Cardiac fibroblast (primary cell): ENCODE results near the gene MAPKAPK3.
A peak's percentile ranks its signal among the peaks of the same experiment; 100 is the strongest.

Experiments used
- DNase-seq, 2 donors: peaks; one replicate each; pipeline versions ENCODE4 v3.0.0 to v3.0.0-alpha.2; 2010; ENCODE audit warnings: low read depth in 2 of 2
- H3K4me3 ChIP-seq, 2 donors: replicated peaks in 1 of 2; 1 replicate in 1 of 2; 2 replicates in 1 of 2; pipeline ENCODE4 v1.5.1; 2011; ENCODE audit warnings: low read depth in 2 of 2, low read length in 2 of 2, mild to moderate bottlenecking in 2 of 2, moderate library complexity in 1 of 2
- CTCF ChIP-seq: IDR thresholded peaks from one replicate; pipeline ENCODE4 v1.5.1; 2011; ENCODE audit warnings: low read depth, mild to moderate bottlenecking, low read length, inconsistent platforms

Gene MAPKAPK3

GRCh38 chr3:50626401-50626800 lies 9.4 kb downstream of the MAPKAPK3 start:
- no peak overlapping the region for H3K4me3 ChIP-seq
- no peak for TF ChIP-seq CTCF
- no peak for DNase-seq

GRCh38 chr3:50627407-50628051 lies 10.6 kb downstream of the MAPKAPK3 start:
- DNase-seq: peak; percentile 40 to 72

GRCh38 chr3:50628601-50629000 lies 11.7 kb downstream of the MAPKAPK3 start:
- TF ChIP-seq CTCF: no peak
- no peak for DNase-seq
- H3K4me3 ChIP-seq: no peak overlapping the region

More at GRCh38 chr3:50627407-50628051, 10.6 kb downstream of the MAPKAPK3 start:
- H3K4me3 ChIP-seq: no peak overlapping the region
- peak; percentile 41 for TF ChIP-seq CTCF

- no peak for DNase-seq
- TF ChIP-seq CTCF: no peak
- no peak overlapping the region for H3K4me3 ChIP-seq
Observed at GRCh38 chr3:50630394-50630793, 13.4 kb downstream of the MAPKAPK3 start.

- no peak for DNase-seq
Observed at GRCh38 chr3:50630877-50631276, 13.9 kb downstream of the MAPKAPK3 start.

GRCh38 chr3:50632450-50632849 lies 15.5 kb downstream of the MAPKAPK3 start:
- TF ChIP-seq CTCF: no peak
- no peak for DNase-seq
- H3K4me3 ChIP-seq: no peak overlapping the region

More at GRCh38 chr3:50630877-50631276, 13.9 kb downstream of the MAPKAPK3 start:
- TF ChIP-seq CTCF: no peak
- H3K4me3 ChIP-seq: no peak overlapping the region

- no peak overlapping the region for H3K4me3 ChIP-seq
- no peak for DNase-seq
- TF ChIP-seq CTCF: no peak
Observed at GRCh38 chr3:50633230-50633790, 16.4 kb downstream of the MAPKAPK3 start.
